Measurements from ENCODE around the gene ZMIZ1. TPM values are rescaled to one million over a fixed set of nuclear protein-coding genes. Genes with fewer than 3 reads are reported as not detected.
A peak's percentile ranks its signal among the peaks of the same experiment; 100 is the strongest.

ZMIZ1 gene
- total and polyA plus RNA-seq, 2 experiments from 2014 or later = 9.2 to 30.9 TPM

GRCh38 chr10:79242620-79243152, 173.9 kb downstream of the ZMIZ1 start (continued):
- TF ChIP-seq ZNF462 (CRISPR knock-in tag; IDR thresholded peaks at IDR 0.05) = no peak

DNA sequence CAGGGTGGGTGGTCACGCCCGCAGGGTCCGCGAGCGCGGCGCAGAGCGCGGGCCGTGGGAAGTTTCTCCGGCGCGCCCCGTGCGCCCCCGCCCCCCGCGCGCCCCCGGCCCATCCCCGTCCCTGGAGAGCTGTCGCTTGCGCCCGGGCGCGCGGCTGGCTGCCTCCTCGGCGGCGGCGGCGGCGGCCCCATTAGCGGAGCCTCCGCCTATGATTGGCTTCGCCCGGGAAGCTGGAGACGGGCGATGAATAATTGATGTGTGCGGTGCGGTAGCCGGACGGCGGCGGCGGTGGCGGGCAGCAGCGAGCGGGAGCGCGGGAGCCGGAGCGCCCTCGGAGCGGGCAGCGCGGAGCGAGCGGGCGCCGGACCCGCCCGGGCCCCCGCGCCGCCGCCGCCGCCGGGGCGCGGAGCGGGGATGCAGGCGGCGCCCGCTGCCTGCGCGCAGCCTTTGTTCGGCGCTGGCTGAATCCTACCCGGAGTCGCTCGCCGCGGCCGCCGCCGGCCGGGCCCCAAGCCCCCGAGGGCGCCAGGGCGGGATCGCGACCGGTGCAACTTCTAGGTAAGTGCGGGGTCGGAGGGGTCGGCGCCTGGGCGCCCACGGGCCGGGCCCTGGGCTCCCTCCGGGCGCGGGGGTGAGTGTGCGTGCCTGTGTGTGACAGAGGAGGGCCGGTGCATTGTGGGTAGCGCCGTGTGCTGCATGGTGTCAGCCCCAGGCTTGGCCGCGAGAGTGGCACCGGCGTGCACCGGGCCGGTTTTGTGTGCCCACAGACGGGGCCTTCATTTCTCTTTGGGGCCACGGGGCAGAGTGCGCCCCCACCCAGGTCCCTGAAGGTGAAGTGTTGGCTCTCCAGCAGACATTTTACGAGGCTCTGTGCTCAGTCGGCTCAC, 174.7 kb downstream of the ZMIZ1 start:
- no peaks in the 10 kb centered on the region; the same call in 2 of the 3 replicates for H3K36me3 Mint-ChIP-seq (ENCODE audit: low read depth)
- Histone ChIP-seq H4K20me1 (replicated peaks; ENCODE audit: insufficient read depth) (peaks cover 43% of the 10 kb centered on the region), H3K79me2 (replicated peaks; ENCODE audit: insufficient read depth) (peaks cover 11% of the 10 kb centered on the region), H3K9me2 (ENCODE audit: insufficient read depth) (no peaks in the 10 kb centered on the region), H3K4me2 (peak overlapping the region; percentile 86), H3F3A (replicated peaks; ENCODE audit: low read depth) (peaks cover 9% of the 10 kb centered on the region; the same call in 1 of the 2 replicates), H3K36me3 (ENCODE audit: insufficient read depth) (no peaks in the 10 kb centered on the region), H2AFZ (no peak overlapping the region; the same call in 1 of the 2 replicates), H3K27ac (ENCODE audit: low read depth) (no peak overlapping the region), H3K4me3 (peak overlapping the region; percentile 73), H3K4me1 (ENCODE audit: insufficient read depth) (peaks cover 29% of the 10 kb centered on the region), H3K27me3 (ENCODE audit: insufficient read depth) (peaks cover 61% of the 10 kb centered on the region)
- peaks cover 46% of the 10 kb centered on the region for H3K4me1 Mint-ChIP-seq
- H3K9me3 Mint-ChIP-seq = no peaks in the 10 kb centered on the region
- peak; percentile 4 for ATAC-seq
- peaks cover 62% of the 10 kb centered on the region for H3K27me3 Mint-ChIP-seq (ENCODE audit: insufficient read depth, low read depth, poor library complexity)
- DNase-seq (ENCODE audit: low spot score) = peak; percentile 80
- H3K27ac Mint-ChIP-seq = no peak overlapping the region
- H3K4me3 Mint-ChIP-seq = peak overlapping the region; percentile 67
- TF ChIP-seq EZH2phosphoT487 (IDR thresholded peaks at IDR 0.05; ENCODE audit: unreplicated experiment) = no peak
- no peak for TF ChIP-seq NANOG (IDR thresholded peaks at IDR 0.05; ENCODE audit: borderline replicate concordance)
- TF ChIP-seq ZNF114 (CRISPR knock-in tag; IDR thresholded peaks at IDR 0.05) = no peak
- TF ChIP-seq POLR2AphosphoS5 (IDR thresholded peaks at IDR 0.05; ENCODE audit: low read depth) = no peak
- TF ChIP-seq, protein P1, sequence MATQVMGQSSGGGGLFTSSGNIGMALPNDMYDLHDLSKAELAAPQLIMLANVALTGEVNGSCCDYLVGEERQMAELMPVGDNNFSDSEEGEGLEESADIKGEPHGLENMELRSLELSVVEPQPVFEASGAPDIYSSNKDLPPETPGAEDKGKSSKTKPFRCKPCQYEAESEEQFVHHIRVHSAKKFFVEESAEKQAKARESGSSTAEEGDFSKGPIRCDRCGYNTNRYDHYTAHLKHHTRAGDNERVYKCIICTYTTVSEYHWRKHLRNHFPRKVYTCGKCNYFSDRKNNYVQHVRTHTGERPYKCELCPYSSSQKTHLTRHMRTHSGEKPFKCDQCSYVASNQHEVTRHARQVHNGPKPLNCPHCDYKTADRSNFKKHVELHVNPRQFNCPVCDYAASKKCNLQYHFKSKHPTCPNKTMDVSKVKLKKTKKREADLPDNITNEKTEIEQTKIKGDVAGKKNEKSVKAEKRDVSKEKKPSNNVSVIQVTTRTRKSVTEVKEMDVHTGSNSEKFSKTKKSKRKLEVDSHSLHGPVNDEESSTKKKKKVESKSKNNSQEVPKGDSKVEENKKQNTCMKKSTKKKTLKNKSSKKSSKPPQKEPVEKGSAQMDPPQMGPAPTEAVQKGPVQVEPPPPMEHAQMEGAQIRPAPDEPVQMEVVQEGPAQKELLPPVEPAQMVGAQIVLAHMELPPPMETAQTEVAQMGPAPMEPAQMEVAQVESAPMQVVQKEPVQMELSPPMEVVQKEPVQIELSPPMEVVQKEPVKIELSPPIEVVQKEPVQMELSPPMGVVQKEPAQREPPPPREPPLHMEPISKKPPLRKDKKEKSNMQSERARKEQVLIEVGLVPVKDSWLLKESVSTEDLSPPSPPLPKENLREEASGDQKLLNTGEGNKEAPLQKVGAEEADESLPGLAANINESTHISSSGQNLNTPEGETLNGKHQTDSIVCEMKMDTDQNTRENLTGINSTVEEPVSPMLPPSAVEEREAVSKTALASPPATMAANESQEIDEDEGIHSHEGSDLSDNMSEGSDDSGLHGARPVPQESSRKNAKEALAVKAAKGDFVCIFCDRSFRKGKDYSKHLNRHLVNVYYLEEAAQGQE (IDR thresholded peaks at IDR 0.05; ENCODE audit: unreplicated experiment) = no peak
- no peak for TF ChIP-seq EZH2 (IDR thresholded peaks at IDR 0.05; ENCODE audit: low read depth, unreplicated experiment)

Data from GM23338 (cell line).